A172 (cell line): ENCODE results near the gene PDLIM3. TPM values are rescaled to one million over a fixed set of nuclear protein-coding genes. Genes with fewer than 3 reads are reported as not detected.
A peak's percentile ranks its signal among the peaks of the same experiment; 100 is the strongest.

Experiments used
- DNase-seq: peaks from one replicate; pipeline ENCODE4 v3.0.0-alpha.2; 2015; ENCODE audit warnings: low spot score
- total RNA-seq: library from RNA; depleted of rRNA; stranded (reverse); fragments of >200 nt; shearing (Covaris generic); gene quantifications from 2 replicates; pipeline ENCODE4 v1.2.3, GENCODE V29; 2014; rRNA removed

PDLIM3 gene
- total RNA-seq, 1 experiment from 2014 or later: 6.0 TPM

DNA sequence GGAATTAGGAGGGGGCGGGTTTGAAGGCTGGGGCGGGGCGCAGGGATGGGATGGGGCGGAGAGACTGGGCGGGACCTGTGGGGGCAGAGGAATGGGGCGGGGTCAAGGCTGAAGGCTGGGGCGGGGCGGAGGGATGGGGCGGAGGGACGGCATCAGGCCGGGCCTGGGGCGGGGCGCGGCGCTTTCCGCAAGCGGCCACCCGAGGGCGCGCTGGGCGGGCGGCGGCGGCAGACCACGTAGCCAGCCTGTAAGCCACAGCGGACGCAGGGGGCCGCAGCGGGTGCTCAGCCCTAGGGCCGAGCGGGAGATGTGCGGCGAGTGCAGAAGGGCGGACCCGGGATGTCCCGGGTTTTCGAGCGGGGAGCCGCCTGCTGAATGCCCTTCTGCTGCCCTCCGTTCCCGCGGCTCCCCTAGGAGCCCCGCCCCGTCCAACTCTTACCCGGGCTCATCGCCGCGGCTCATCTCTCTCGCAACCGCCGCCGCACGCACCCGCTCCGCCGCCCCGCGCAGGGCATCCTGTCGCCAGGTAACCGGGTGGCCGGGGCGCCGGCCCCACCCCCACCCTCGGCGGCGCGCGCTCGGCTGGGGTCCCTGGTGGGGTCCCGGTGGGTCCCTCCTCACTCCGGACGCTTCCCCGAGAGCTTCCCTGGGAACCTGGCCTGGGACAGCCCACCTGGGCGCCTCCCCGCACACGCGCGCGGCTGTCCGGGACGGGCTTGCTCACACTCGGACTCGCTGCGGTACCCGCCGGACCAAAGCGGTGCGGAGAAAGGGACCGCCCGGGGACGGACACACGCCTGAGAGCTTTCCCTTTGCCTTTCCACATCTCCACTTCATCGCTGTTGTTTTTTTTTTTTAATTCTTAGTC is 63.8 kb downstream of the PDLIM3 start, which contains the start of gene CCDC110:
TSS of gene CCDC110 (minus strand) at position 499 of the 868 bp plus-strand sequence. CDS start at position 449, 50 bp downstream.
- peak; percentile 66 for DNase-seq

DNA sequence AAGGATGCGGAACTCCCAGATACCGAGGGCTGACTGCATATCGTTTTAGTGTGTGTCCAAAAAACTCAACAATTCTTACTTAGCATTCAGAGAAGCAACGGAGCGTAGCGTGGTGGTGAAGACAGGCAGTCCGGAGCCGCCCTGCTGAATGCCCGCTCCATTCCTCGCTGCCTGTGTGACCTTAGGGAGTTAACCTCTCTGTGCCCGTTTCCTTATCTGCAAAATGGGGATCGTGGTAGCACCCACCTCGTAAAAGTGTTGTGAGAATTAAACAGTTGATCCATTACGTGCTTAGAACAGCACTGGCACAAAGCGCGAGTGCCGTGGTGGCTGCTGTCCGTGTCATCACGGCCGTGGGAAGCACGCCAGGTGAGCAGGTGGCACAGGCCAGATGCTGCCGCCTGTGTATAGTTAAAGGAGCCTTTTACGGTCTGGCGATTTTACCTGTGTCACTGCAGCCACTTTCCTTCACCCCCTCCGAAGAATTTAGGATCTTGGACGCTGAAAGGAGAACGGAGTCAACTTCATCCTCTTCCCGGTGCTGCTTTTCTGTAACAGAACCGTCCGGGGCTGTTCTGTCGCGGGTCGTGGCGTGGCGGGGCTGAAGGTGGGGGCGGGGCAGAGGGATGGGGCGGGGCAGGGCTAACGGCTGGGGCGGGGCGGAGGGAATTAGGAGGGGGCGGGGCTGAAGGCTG is 64.7 kb downstream of the PDLIM3 start:
- peak; percentile 21 for DNase-seq

GRCh38 chr4:185469580-185470154 is 65.6 kb downstream of the PDLIM3 start:
- DNase-seq: no peak

- DNase-seq: no peak
These were observed 66.3 kb downstream of the PDLIM3 start for GRCh38 chr4:185468999-185469398.

GRCh38 chr4:185467991-185468390 is 67.3 kb downstream of the PDLIM3 start:
- DNase-seq: no peak

GRCh38 chr4:185467101-185467500 is 68.2 kb downstream of the PDLIM3 start:
- DNase-seq: no peak

GRCh38 chr4:185465707-185466106 is 69.6 kb downstream of the PDLIM3 start:
- DNase-seq: no peak

DNA sequence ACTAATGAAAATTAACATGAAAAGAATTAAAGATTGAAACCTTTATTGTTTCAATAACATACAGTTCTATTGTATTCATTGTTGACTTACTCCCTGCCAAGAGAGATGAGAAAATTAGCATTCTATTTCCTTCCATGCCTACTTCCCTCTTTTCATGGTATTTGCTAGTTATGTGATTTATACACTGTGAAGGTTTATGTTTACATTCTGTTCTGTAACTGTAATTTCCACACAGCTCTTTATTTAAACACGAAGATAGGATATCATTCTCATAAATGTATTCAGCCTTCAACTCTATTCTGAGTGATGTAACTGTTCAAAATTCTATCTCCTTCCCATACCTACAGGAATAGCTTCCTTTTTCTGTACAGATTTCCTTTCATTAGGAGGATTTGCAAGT is 70.4 kb downstream of the PDLIM3 start:
- DNase-seq: no peak

DNA sequence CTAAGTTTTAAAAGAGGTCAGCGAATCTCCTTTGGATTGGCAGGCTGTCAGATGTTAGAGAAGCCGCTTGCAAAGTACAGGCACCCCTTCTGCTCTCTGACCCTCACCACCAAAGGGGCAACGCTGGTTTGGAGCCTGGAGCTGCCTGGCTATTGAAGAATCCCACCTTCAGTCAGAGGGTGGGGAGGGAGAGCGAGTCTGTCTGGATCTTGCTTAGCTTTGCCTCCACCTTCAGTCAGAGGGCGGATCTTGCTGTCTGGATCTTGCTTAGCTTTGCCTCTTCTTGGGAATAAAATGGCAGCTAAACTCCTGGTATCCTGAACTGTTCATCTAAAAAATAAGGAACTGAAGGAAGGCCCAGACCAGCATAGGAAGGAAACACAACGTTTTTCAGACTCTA is 71.1 kb downstream of the PDLIM3 start:
- no peak for DNase-seq

DNA sequence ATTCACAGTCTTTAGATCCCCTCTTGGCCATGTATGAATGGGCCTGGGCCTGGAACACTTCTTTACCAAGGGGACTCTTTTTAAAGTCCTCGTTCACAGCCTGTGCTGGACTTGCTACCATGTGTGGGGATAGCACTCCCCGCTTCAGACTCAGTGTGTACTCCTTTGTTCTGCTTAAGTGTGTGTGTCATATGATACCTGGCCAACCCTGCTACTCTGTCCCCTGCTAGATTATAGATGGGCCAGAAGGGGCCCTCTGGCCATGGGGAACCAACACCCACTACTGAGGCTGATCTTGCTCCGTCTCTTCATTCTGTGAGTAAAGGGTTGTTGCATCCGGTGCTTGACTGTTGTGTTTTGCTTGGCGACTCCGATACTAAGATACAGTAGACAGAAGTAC is 71.8 kb downstream of the PDLIM3 start:
- DNase-seq: no peak

GRCh38 chr4:185461565-185461964 is 73.7 kb downstream of the PDLIM3 start:
- no peak for DNase-seq

DNA sequence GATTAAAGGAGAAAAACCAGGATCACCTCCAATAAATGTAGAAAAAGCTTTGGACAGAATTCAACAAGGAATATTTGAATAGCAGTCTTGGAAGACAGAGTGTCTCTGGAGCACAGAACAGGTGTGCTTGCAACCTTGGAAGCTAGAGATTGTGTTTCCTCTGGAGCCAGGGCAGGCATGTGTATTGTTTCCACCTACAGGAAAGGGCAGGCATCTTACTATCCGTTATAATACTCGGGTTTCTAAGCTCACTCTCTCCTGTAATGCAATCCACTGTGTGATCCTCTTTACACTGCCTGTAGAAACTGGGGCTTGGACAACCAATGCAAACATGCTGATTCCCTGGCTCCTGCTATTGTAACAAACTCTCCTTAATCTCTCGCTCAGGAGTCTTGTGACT is 78.2 kb downstream of the PDLIM3 start:
- DNase-seq: no peak

GRCh38 chr4:185456131-185456530 is 79.2 kb downstream of the PDLIM3 start:
- DNase-seq: no peak

Other genes starting within 250 kb of the PDLIM3 start
- 0.34 and 0.55 TPM in 2 replicates for gene LRP2BP, start 139.6 kb downstream of the PDLIM3 start, total RNA-seq
- gene ANKRD37, start 138.7 kb downstream of the PDLIM3 start, total RNA-seq: 25.3 and 47.6 TPM in 2 replicates
- 46.8 and 52.6 TPM in 2 replicates for gene UFSP2, start 109.5 kb downstream of the PDLIM3 start, total RNA-seq
- 2.3 and 5.3 TPM in 2 replicates for gene CCDC110, start 63.8 kb downstream of the PDLIM3 start, total RNA-seq